ENCODE data around the gene BEND4. TPM values are rescaled to one million over a fixed set of nuclear protein-coding genes. Genes with fewer than 3 reads are reported as not detected.

BEND4 gene
- total RNA-seq, 1 donor from 2014 or later = 0.18 TPM

DNA sequence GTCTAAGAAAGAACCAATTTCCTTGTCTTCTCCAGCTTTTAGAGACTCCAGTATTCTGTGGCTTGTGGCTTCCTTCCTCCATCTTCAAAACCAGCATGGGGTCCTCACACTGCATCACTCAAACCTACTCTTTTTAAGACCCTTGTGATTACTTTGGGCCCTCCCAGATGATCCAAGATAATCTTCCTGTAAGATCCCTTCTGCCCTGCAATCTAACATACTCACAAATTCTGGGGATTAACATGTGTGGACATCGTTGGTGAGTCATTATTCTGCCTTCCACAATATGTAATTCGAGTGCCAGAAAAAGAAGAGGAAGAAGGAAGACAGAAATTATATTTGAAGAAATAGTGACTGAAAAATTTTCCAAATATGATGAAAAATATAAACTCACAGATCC is 47.9 kb downstream of the BEND4 start:
- DNase-seq (ENCODE audit: low spot score) = no peak

- no peak for DNase-seq (ENCODE audit: low spot score)
Measured at GRCh38 chr4:42101446-42101975, 50.9 kb downstream of the BEND4 start.

GRCh38 chr4:42088386-42088785 is 64.1 kb downstream of the BEND4 start:
- DNase-seq (ENCODE audit: low spot score) = no peak

GRCh38 chr4:42083816-42084215 is 68.6 kb downstream of the BEND4 start:
- no peak for DNase-seq (ENCODE audit: low spot score)

DNA sequence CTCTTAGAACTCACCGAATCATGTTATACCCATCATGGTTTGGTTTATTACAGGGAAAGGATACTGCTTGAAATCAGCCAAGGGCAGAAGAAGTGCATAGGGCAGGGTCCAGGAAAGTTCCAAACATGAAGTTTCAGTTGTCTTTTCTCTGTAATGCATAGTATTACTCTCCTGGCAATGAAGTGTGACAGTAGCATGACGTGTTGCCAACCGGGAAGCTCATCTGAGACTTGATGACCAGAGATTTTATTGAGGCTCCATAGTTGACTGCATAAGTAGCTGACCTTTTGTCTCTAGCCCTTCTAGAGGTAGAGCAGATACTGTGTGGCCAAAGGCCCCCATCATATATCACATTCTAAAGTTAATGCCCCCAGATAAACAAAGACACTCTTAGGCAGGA is 72.1 kb downstream of the BEND4 start:
- DNase-seq (ENCODE audit: low spot score) = no peak

- no peak for DNase-seq (ENCODE audit: low spot score)
Measured at GRCh38 chr4:42078184-42078801, 74.2 kb downstream of the BEND4 start.

- no peak for DNase-seq (ENCODE audit: low spot score)
Measured at GRCh38 chr4:42074294-42074693, 78.2 kb downstream of the BEND4 start.

DNA sequence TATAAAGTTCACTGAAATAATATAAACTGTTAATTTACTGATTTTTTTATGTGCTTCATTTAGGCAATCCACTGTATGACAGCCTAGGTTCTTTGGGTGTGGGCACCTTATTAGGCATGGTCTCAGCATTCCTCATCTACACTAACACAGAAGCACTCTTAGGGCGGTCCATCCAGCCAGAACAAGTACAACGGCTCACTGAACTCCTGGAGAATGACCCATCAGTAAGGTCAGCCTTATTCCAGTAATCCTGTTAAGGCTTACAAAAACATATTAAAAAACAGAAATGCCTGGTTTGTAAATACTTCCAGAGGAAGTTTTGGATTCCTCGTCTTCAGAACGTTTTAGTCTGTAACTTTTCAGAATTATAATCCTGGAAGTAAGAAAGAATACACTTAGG is 82.0 kb downstream of the BEND4 start:
- DNase-seq (ENCODE audit: low spot score) = no peak

DNA sequence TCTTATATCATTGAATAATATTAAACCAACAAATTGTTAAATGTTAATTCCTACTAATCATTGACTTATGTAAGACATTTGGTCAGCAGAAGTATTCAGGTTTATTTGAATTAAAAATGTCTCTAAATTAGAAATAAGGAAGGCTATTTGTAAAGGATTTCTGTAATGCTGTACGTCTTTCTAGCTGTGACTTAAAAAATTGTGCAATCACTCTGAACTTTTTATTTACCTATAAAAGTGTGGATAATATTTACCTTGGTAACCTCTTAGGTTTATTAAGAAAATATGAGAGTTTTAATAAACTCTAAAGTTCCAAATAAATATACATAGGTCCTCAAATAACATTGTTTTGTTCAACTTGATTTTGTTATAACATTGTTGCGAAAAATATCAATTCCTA is 85.2 kb downstream of the BEND4 start:
- no peak for DNase-seq (ENCODE audit: low spot score)

DNA sequence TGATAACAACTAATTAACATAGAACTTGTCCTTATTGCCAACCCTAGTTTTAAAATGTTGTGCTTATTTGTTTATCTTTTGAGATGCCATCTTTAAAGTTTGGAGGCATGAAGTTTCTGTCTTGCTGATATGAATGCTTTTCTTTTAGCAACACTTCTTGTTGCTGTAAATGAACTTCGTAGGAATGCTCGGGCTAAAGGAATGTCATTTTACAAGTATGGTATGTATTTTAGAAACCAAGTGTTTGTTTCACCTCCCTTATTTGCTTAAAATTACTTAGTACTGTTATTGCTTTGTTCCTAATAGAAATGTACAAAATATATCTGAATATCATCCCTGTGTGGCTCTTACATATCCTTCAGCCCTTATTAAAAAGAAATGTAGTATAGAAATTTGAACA is 86.1 kb downstream of the BEND4 start:
- no peak for DNase-seq (ENCODE audit: low spot score)

Other genes starting within 250 kb of the BEND4 start
- gene TMEM33, start 217.2 kb downstream of the BEND4 start, total RNA-seq = 69.5 TPM
- 0.36 TPM for gene DCAF4L1, start 170.9 kb downstream of the BEND4 start, total RNA-seq
- 61.3 TPM for gene SLC30A9, start 162.1 kb downstream of the BEND4 start, total RNA-seq
- 0.31 TPM for gene SHISA3, start 244.8 kb upstream of the BEND4 start, total RNA-seq